GM12891 (cell line): ENCODE results near the gene ITFG1.

Source experiments
- PAX5 ChIP-seq: IDR thresholded peaks from 2 replicates; pipeline ENCODE4 v1.6.1; 2011; ENCODE audit warnings: low read length, moderate library complexity, mild to moderate bottlenecking; ENCODE audit not compliant: insufficient read depth, severe bottlenecking
- POLR2A ChIP-seq: IDR thresholded peaks from 2 replicates; pipeline ENCODE4 v1.6.1; 2011; ENCODE audit warnings: low read depth, low read length, control low read depth
- POLR2AphosphoS5 ChIP-seq: IDR thresholded peaks from 2 replicates; pipeline ENCODE4 v1.6.1; 2011; ENCODE audit warnings: low read depth, low read length, control low read depth
- POU2F2 ChIP-seq: IDR thresholded peaks from 2 replicates; pipeline ENCODE4 v1.6.1; 2011; ENCODE audit warnings: low read depth, mild to moderate bottlenecking, control low read depth, low read length, moderate library complexity
- SPI1 ChIP-seq: IDR thresholded peaks from 2 replicates; pipeline ENCODE4 v1.6.1; 2011; ENCODE audit warnings: low read depth, low read length, control low read depth
- TAF1 ChIP-seq: IDR thresholded peaks from 2 replicates; pipeline ENCODE4 v1.6.1; 2011; ENCODE audit warnings: low read depth, low read length, control low read depth

DNA sequence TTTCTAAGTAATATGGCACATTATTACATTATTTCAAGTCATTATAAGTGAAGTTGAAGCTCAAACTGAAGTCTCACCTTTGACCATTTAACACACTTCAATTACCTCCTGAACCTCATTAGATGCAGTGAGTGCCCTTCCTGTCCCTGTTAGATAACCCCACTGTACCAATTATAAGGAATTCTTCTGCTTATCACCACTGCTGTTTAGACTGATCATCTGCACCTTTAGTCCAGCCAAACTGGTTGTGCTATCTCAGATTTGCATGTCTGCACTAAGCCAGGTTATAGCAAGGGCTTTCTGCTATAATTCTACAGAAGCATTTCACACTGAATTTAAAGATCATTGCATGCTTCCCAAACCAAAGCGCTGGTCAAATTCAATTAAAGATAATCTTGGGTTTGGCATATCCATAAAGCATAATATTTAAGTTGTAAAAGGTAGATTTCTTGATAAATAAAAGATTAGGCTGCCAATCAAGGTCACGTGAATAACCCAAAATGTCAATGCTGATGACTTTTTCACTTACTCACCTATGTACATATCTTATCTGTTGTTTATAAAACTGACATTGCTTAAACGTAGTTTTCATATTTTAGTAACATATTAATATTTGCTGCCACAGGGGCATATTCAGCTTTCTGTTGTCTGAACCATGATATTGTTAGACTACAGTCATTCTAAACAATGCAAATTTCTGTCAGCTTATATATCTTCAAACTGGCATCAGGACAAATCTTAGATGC is 11.9 kb downstream of the ITFG1 start:
- TF ChIP-seq POLR2A (no peak), TAF1 (no peak), POLR2AphosphoS5 (no peak), PAX5 (no peak), SPI1 (no peak), POU2F2 (no peak)
